Measurements from ENCODE around the gene CSMD2. TPM values are rescaled to one million over a fixed set of nuclear protein-coding genes. Genes with fewer than 3 reads are reported as not detected.

CSMD2 gene
- total RNA-seq, 1 experiment from 2014 or later = 0.22 TPM

GRCh38 chr1:33997127-33998036 lies 167.6 kb downstream of the CSMD2 start:
- ChIA-PET RAD21 (ENCODE audit: low non-redundant PET in 1 of 2, low total read pairs in 2 of 2, uncharacterized antibody in 2 of 2, unreplicated experiment in 2 of 2) (no interaction called here), POLR2A (no interaction called here), CTCF (interaction anchor here (1.7 kb wide), 1 partner anchor 17 kb away, joined by 4 read pairs; no protein-coding TSS in a partner anchor)
- Histone ChIP-seq H3K4me1 (ENCODE audit: control insufficient read depth in 1 of 2, insufficient read depth in 2 of 2, low read length in 2 of 2) (no peaks in the 10 kb centered on the region), H3K4me3 (replicated peaks in 1 of 2; ENCODE audit: low read depth in 1 of 2, low read length in 2 of 2) (no peak overlapping the region), H3K9me2 (ENCODE audit: insufficient read depth) (no peaks in the 10 kb centered on the region), H3K27ac (ENCODE audit: low read depth, low read length) (no peak overlapping the region), H3K79me2 (ENCODE audit: insufficient read depth, low read length) (no peaks in the 10 kb centered on the region), H3K9ac (ENCODE audit: low read length) (no peak overlapping the region), H4K20me1 (ENCODE audit: insufficient read depth) (no peaks in the 10 kb centered on the region), H3K4me2 (ENCODE audit: low read length) (no peak overlapping the region), H3K9me3 (ENCODE audit: control insufficient read depth in 1 of 2, insufficient read depth in 1 of 2, low read depth in 1 of 2, low read length in 2 of 2) (no peaks in the 10 kb centered on the region), H3K27me3 (ENCODE audit: insufficient read depth, low read length) (peaks cover 35% of the 10 kb centered on the region), H2AFZ (ENCODE audit: low read depth, low read length, poor library complexity, severe bottlenecking) (no peak overlapping the region), H3K36me3 (ENCODE audit: control insufficient read depth in 1 of 2, insufficient read depth in 2 of 2, low read length in 2 of 2) (no peaks in the 10 kb centered on the region)
- ATAC-seq (no peak), DNase-seq (ENCODE audit: low read depth, low spot score) (no peak)
- TF ChIP-seq RAD21 (IDR thresholded peaks at IDR 0.05; ENCODE audit: low read depth) = no peak
- no peak for TF ChIP-seq EZH2 (IDR thresholded peaks at IDR 0.05)
- no peak for TF ChIP-seq CTCF (IDR thresholded peaks at IDR 0.05 in 2 of 3, conservative IDR thresholded peaks at IDR 0.05 in 1 of 3; ENCODE audit: borderline replicate concordance in 1 of 3, insufficient read depth in 1 of 3, low read depth in 2 of 3, low read length in 2 of 3)
- TF ChIP-seq ZBTB33 (IDR thresholded peaks at IDR 0.05; ENCODE audit: extremely low read depth, insufficient replicate concordance, low read length) = no peak
- no peak for TF ChIP-seq MAX (IDR thresholded peaks at IDR 0.05)
- TF ChIP-seq REST (IDR thresholded peaks at IDR 0.05; ENCODE audit: low read depth) = no peak
- TF ChIP-seq TCF7L2 (IDR thresholded peaks at IDR 0.05; ENCODE audit: borderline replicate concordance, extremely low read depth, insufficient read depth, insufficient read length) = no peak
- no peak for TF ChIP-seq EZH2phosphoT487 (IDR thresholded peaks at IDR 0.05; ENCODE audit: borderline replicate concordance)
- no peak for TF ChIP-seq YY1 (IDR thresholded peaks at IDR 0.05; ENCODE audit: extremely low read depth, insufficient replicate concordance, low read depth, low read length)
- no peak for TF ChIP-seq FOSL1 (IDR thresholded peaks at IDR 0.05; ENCODE audit: low read depth)
- no peak for TF ChIP-seq POLR2A (IDR thresholded peaks at IDR 0.05; ENCODE audit: borderline replicate concordance, extremely low read depth, insufficient read depth, insufficient read length)
- TF ChIP-seq CEBPB (IDR thresholded peaks at IDR 0.05; ENCODE audit: low read depth) = no peak
- intact Hi-C loops (cut with micrococcal nuclease) = no loop called here
- no TSS peak for BruUV-seq (replicated peaks)
